ENCODE measurements around the gene RNF212B.
"Not testable (repeated sequence)": the region's sequence is repeated elsewhere in the genome, so short reads cannot be mapped to it uniquely, and the experiment has no call there.

The RNF212B gene

DNA sequence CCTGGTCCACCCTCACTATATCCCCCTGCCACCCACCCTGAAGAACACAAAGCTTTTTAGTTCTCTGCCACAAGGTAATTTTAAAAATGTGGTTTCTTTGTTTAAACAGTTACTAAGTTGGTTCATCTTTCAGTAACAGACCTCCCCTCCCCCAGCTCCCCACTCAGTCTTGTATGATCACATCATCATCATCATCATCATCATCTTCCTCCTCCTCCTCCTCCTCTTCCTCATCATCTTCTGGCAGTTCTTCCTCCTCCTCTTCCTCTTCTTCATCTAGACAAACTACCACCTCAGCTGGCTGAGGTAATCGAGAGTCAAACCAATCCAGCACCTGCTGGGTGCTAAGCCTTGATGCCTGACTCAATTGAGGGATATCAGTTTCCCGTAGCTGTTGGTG is 37.7 kb downstream of the RNF212B start:
- no peaks in the 10 kb centered on the region for H3K4me1 ChIP-seq (ENCODE audit: insufficient read depth, low read length, severe bottlenecking)
- no peak overlapping the region for H3K27ac ChIP-seq (ENCODE audit: low read depth, low read length, poor library complexity, severe bottlenecking)
- no peaks in the 10 kb centered on the region for H3K27me3 ChIP-seq (ENCODE audit: insufficient read depth, low read length)
- H3K9ac ChIP-seq (ENCODE audit: low read length): no peak overlapping the region
- H3F3A ChIP-seq (ENCODE audit: insufficient read depth, low read length): peaks cover 3% of the 10 kb centered on the region; the same call in 1 of the 2 replicates
- no peak for TF ChIP-seq EZH2 (IDR thresholded peaks at IDR 0.05; ENCODE audit: borderline replicate concordance, low read length)
- TF ChIP-seq, protein P1, sequence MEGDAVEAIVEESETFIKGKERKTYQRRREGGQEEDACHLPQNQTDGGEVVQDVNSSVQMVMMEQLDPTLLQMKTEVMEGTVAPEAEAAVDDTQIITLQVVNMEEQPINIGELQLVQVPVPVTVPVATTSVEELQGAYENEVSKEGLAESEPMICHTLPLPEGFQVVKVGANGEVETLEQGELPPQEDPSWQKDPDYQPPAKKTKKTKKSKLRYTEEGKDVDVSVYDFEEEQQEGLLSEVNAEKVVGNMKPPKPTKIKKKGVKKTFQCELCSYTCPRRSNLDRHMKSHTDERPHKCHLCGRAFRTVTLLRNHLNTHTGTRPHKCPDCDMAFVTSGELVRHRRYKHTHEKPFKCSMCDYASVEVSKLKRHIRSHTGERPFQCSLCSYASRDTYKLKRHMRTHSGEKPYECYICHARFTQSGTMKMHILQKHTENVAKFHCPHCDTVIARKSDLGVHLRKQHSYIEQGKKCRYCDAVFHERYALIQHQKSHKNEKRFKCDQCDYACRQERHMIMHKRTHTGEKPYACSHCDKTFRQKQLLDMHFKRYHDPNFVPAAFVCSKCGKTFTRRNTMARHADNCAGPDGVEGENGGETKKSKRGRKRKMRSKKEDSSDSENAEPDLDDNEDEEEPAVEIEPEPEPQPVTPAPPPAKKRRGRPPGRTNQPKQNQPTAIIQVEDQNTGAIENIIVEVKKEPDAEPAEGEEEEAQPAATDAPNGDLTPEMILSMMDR (IDR thresholded peaks at IDR 0.05; ENCODE audit: low read length): no peak
- H3K4me3 ChIP-seq (ENCODE audit: low read depth, low read length, poor library complexity, severe bottlenecking): no peak overlapping the region
- H3K36me3 ChIP-seq (ENCODE audit: insufficient read depth, low read length): peaks cover 11% of the 10 kb centered on the region
- H3K4me2 ChIP-seq (ENCODE audit: low read length): no peak overlapping the region
- H3K9me2 ChIP-seq (ENCODE audit: low read depth, low read length): no peaks in the 10 kb centered on the region
- H2AFZ ChIP-seq (ENCODE audit: low read length): no peak overlapping the region
- H3K9me3 ChIP-seq (ENCODE audit: low read length): no peaks in the 10 kb centered on the region
- no peaks in the 10 kb centered on the region for H3K79me2 ChIP-seq (ENCODE audit: insufficient read depth, low read length)
- no peaks in the 10 kb centered on the region for H4K20me1 ChIP-seq (ENCODE audit: insufficient read depth, low read length)

DNA sequence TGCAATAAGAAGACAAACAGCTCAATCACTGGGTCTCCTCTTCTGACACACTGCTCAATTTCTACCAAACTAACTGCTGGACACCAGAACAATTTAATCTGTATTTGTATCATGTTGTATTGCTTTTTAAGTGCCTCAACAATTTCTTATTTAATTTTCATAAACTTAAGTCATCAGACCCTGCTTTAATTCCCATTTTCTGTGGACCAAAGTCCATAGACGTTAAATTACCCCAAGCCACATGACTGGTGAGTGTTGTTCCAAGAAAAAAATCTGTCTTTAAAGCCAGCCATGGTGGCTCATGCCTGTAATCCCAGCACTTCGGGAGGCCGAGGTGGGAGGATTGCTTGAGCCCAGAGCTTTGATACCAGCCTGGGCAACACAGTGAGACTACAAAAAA is 39.5 kb downstream of the RNF212B start:
- TF ChIP-seq EZH2 (IDR thresholded peaks at IDR 0.05; ENCODE audit: borderline replicate concordance, low read length): no peak
- TF ChIP-seq, protein P1 (IDR thresholded peaks at IDR 0.05; ENCODE audit: low read length): no peak
- no peak overlapping the region for H3K9ac ChIP-seq (ENCODE audit: low read length)
- no peaks in the 10 kb centered on the region for H3K9me3 ChIP-seq (ENCODE audit: low read length)
- H3K27ac ChIP-seq (ENCODE audit: low read depth, low read length, poor library complexity, severe bottlenecking): no peak overlapping the region
- peaks cover 11% of the 10 kb centered on the region for H3K36me3 ChIP-seq (ENCODE audit: insufficient read depth, low read length)
- no peaks in the 10 kb centered on the region for H3K4me1 ChIP-seq (ENCODE audit: insufficient read depth, low read length, severe bottlenecking)
- H4K20me1 ChIP-seq (ENCODE audit: insufficient read depth, low read length): no peaks in the 10 kb centered on the region
- peaks cover 3% of the 10 kb centered on the region; the same call in 1 of the 2 replicates for H3F3A ChIP-seq (ENCODE audit: insufficient read depth, low read length)
- no peak overlapping the region for H2AFZ ChIP-seq (ENCODE audit: low read length)
- H3K9me2 ChIP-seq (ENCODE audit: low read depth, low read length): no peaks in the 10 kb centered on the region
- H3K4me2 ChIP-seq (ENCODE audit: low read length): no peak overlapping the region
- H3K4me3 ChIP-seq (ENCODE audit: low read depth, low read length, poor library complexity, severe bottlenecking): no peak overlapping the region
- H3K79me2 ChIP-seq (ENCODE audit: insufficient read depth, low read length): no peaks in the 10 kb centered on the region
- H3K27me3 ChIP-seq (ENCODE audit: insufficient read depth, low read length): no peaks in the 10 kb centered on the region

- H3K9me2 ChIP-seq (ENCODE audit: low read depth, low read length); H3K79me2 ChIP-seq (ENCODE audit: insufficient read depth, low read length); H3K27me3 ChIP-seq (ENCODE audit: insufficient read depth, low read length); H3K4me1 ChIP-seq (ENCODE audit: insufficient read depth, low read length, severe bottlenecking); H3K27ac ChIP-seq (ENCODE audit: low read depth, low read length, poor library complexity, severe bottlenecking); H4K20me1 ChIP-seq (ENCODE audit: insufficient read depth, low read length); H3F3A ChIP-seq (ENCODE audit: insufficient read depth, low read length); H3K4me3 ChIP-seq (ENCODE audit: low read depth, low read length, poor library complexity, severe bottlenecking); H3K9ac ChIP-seq (ENCODE audit: low read length); H3K4me2 ChIP-seq (ENCODE audit: low read length); H3K9me3 ChIP-seq (ENCODE audit: low read length); H2AFZ ChIP-seq (ENCODE audit: low read length): not testable (repeated sequence)
- peaks cover 11% of the 10 kb centered on the region for H3K36me3 ChIP-seq (ENCODE audit: insufficient read depth, low read length)
Measured at GRCh38 chr14:23277928-23278327, 40.2 kb downstream of the RNF212B start.

GRCh38 chr14:23281247-23281646 is 43.5 kb downstream of the RNF212B start:
- peaks cover 7% of the 10 kb centered on the region for H3K36me3 ChIP-seq (ENCODE audit: insufficient read depth, low read length)
- no peaks in the 10 kb centered on the region for H4K20me1 ChIP-seq (ENCODE audit: insufficient read depth, low read length)
- H3K27me3 ChIP-seq (ENCODE audit: insufficient read depth, low read length): no peaks in the 10 kb centered on the region
- H3K27ac ChIP-seq (ENCODE audit: low read depth, low read length, poor library complexity, severe bottlenecking): no peak overlapping the region
- no peak overlapping the region for H3K9ac ChIP-seq (ENCODE audit: low read length)
- H3K9me3 ChIP-seq (ENCODE audit: low read length): no peaks in the 10 kb centered on the region
- H3K79me2 ChIP-seq (ENCODE audit: insufficient read depth, low read length): no peaks in the 10 kb centered on the region
- H3K4me1 ChIP-seq (ENCODE audit: insufficient read depth, low read length, severe bottlenecking): peaks cover 14% of the 10 kb centered on the region
- no peak overlapping the region for H2AFZ ChIP-seq (ENCODE audit: low read length)
- H3K9me2 ChIP-seq (ENCODE audit: low read depth, low read length): no peaks in the 10 kb centered on the region
- H3F3A ChIP-seq (ENCODE audit: insufficient read depth, low read length): no peaks in the 10 kb centered on the region
- no peak overlapping the region for H3K4me3 ChIP-seq (ENCODE audit: low read depth, low read length, poor library complexity, severe bottlenecking)
- no peak overlapping the region for H3K4me2 ChIP-seq (ENCODE audit: low read length)
- TF ChIP-seq, protein P1 (IDR thresholded peaks at IDR 0.05; ENCODE audit: low read length): no peak
- no peak for TF ChIP-seq EZH2 (IDR thresholded peaks at IDR 0.05; ENCODE audit: borderline replicate concordance, low read length)
